HG03196 (cell line): ENCODE measurements around the gene CELF2.
A peak's percentile ranks its signal among the peaks of the same experiment; 100 is the strongest.

Experiments used
- ATAC-seq: cut with Tn5 transposase; IDR thresholded peaks from one replicate; pipeline ENCODE4 v1.9.1; 2021; ENCODE audit not compliant: unreplicated experiment

CELF2 gene

DNA sequence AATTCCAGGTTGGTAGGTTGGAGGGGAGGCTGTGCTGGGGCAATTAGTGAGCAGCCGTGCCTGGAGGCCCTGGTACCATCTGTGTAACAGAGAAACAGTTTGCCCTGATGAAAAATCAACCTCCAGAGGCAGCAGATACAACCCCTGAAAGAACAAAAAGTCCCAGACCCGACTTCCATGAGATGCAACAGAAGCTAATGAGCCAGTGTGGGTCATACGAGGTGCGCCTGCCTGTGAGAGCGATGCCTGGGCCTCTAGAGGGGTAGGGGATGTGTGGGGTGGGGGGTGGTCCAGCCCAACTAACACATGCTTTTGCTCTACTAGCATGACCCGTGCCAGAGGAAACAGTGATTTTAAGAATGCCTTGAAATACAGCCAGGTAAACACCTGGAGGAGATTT lies 39.3 kb downstream of the CELF2 start:
- no peak for ATAC-seq

DNA sequence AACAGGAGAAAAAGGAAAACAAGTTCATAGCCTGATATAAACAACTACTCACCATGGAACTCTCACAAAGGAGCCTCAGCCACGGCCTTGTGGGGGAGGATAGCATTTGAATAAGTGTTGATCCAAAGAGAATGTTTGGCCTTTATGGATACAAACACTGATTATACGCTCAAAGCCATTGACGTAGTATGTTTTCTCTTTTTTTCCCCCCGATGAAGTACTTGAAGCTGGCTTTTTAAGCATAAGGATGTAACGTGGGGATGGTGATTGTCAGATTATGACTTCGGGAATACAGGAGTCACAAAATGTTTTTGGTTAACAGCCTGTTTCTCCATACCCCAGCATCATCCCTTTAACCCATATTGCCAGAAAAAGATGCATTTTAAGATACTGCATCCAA lies 39.8 kb downstream of the CELF2 start:
- ATAC-seq: no peak

DNA sequence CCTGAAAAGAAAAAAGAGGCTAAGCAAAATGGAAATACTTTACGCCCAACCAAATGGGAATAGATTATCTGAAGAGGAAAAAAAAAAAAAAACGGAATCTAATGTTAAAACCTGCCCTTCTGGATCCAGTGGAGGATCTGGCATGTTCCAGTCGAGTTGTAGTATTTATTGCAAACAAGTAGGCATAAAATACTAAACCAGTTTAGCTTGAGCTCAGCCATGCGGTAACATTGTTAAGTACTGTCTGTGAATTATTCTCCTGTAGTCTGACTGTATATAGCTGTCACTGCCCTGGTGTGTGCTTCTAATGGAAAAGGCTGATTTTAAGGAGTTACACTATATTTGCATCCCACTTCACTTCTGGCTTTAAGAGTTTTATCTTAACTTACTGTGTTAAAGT lies 40.3 kb downstream of the CELF2 start:
- ATAC-seq: no peak

DNA sequence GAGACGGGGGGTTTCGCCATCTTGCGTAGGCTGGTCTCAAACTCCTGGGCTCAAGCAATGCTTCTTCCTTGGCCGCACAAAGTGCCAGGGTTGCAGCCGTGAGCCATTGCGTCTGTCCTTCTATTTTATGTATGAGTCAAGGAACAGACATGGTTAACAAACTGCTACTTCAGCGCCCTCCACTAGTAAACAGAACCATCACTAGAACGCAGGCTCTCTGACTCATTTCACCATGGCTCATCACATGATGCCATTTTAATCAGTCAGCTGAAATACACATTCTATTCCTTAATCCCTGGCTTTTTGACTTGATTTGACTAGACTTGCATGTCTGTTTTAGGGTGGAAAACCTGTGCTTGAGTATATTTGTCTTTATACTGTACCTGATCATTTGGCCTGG lies 41.3 kb downstream of the CELF2 start:
- ATAC-seq: no peak

GRCh38 chr10:11063856-11064255 lies 46.2 kb downstream of the CELF2 start:
- ATAC-seq: no peak

- no peak for ATAC-seq
These were observed 47.2 kb downstream of the CELF2 start for GRCh38 chr10:11064832-11065231.

DNA sequence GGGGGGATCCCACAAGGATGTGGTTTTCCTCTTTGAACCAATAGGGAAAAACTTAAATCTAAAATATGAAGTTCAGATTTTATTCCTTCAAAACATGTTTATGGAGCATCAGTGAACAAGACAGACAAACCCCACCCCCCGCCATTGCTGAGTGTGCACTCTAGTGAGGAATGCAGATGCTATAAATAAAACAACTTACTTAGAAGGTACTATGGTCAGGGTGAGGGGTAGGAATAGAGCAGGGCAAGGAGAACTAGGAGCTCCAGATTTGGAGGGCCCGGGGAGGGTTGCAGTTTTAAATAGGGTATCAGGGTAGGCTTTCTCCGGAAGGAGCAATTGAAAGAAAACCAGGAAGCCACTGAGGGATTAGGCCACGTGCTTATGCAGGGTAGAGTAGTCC lies 47.9 kb downstream of the CELF2 start:
- no peak for ATAC-seq

- ATAC-seq: no peak
These were observed 48.8 kb downstream of the CELF2 start for GRCh38 chr10:11066520-11066919.

- ATAC-seq: no peak
These were observed 51.4 kb downstream of the CELF2 start for GRCh38 chr10:11068861-11069633.

DNA sequence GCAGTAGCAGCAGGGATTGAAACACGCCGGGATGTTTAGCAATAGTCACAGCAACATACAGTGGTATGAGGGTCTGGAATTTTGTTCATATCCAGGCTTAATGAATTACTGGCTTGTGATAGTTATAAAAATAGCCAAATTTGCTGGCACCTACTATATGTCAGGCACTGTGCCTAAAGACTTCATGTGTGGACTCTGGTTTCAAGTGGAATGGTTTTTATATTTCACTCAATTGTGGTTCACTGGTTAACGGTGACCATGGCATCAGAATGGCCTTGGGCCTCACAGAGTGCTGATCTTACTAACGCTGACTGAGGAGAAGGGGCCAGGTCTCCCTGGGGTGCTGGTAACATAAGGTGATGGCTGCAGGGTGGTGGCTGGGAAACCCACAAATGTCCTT lies 55.7 kb downstream of the CELF2 start:
- ATAC-seq: no peak

DNA sequence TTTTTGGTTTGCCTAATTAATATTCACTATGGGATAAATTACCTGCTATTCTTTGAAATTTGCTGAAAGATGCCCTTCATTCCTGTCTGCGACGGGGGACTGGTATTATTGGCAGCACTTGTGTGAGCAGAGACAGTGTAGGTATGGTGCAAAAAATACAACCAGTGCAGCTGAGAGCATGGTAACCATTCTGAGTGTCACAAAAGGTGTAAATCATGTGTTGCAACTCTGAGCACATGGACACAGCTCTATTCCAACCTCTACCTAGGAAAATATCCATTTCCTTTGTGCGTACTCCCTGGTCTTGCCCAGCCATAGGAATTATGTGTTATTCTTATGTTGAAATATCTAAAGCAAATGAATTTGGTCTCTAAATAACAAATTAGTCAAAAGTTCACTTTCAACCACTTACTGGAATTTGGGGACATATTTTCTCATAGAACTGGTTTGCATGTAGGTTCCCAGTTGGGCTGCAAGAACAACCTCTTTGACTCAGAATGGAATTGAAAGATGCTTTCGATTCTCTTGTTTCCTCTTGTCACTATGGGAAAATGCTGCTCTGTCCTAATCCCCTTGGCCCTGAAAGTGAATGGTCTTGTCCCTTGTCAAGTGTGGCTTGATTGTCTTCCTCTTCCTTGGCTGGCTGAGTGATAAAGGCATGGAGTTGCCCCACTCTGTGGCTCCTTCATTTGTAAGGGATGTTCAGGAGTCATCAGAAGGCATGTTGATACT lies 57.0 kb downstream of the CELF2 start:
- peak; percentile 76 for ATAC-seq

DNA sequence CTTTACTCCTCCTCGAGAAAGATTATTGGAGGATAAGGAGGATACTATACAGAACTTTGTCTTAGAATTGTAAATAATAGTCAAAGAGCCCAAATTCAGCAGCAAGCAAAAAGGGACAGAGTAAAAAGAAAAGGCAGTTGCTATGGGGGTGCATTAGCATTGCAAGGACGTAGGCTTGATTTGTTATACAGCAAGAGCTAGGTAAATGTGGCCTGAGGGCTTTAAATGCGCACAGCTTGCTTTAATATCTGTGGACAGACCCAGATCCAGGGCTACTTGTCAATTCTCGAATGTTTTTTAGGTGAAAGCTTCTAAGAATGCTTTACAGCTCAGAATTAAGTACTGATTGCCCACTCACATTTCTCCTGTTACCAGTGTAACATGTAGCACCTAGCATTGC lies 58.5 kb downstream of the CELF2 start:
- no peak for ATAC-seq

- no peak for ATAC-seq
These were observed 62.9 kb downstream of the CELF2 start for GRCh38 chr10:11080564-11080984.

- no peak for ATAC-seq
These were observed 63.7 kb downstream of the CELF2 start for GRCh38 chr10:11081408-11081807.

- no peak for ATAC-seq
These were observed 64.9 kb downstream of the CELF2 start for GRCh38 chr10:11082526-11082925.

GRCh38 chr10:11083051-11083450 lies 65.4 kb downstream of the CELF2 start:
- ATAC-seq: no peak

DNA sequence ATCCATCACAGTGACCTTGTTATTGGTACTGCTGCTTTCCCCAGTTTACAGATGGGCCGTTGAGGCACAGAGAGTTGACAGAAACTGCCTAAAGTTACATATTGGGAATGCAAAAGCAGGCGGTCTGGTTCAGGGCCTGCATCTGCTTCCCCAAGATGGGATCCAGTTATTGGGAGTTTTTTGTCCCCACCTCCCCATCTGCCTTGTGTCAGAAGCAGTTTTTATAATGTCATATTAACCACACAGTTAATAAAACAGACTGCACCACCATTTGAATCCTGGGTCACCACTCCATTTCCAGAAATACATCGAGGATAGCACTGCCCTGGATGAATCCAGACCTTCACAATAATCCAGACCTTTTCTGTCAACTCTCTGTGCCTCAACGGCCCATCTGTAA lies 67.9 kb downstream of the CELF2 start:
- ATAC-seq: no peak

- ATAC-seq: no peak
These were observed 68.6 kb downstream of the CELF2 start for GRCh38 chr10:11086177-11086840.

- no peak for ATAC-seq
These were observed 69.7 kb downstream of the CELF2 start for GRCh38 chr10:11087372-11087771.

GRCh38 chr10:11088709-11089108 lies 71.0 kb downstream of the CELF2 start:
- no peak for ATAC-seq

DNA sequence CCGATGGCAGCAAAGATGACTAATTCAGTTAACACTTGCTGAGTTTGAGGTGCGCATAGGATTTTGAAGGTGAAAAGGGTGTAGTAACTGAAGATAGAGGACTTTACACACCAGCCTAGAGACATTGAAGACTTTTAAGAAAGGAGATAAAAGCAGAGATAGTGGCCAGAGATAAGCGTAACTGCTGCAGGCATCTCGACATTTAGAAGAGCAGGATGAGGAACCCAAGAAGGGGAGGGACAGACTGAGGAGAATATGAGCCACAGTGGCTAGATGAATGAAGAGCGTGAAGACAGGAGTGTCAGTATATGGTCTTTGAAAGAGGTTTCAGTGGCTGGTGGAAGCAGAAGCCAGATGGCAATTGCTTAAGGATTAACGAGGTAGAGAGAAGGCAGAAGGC lies 71.6 kb downstream of the CELF2 start:
- ATAC-seq: no peak

DNA sequence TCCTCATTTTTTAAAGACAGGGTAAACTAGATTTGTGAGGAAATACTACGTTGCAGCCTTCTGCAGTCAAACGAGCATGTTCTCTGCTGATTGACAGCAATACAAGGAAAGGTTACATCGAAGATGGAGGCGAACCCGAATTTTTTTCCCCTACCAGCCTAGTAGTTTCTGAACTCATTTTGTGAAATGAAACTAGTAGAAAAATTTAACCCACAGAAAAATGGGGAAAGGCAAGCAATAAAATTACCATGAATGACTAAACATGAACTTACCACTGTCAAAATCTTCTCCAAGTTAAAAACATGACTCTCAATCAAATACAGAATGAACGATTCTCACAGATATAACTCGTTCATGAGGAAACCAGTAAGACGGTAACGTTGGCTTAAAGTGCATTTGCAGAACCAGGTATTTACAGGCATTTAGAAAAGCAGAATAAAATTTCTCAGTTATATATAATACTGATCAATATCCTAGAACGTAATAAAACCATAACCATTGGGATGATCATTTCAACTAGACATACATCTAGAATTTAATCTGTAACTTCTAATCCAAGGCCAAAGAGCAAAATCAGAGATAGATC lies 73.9 kb downstream of the CELF2 start:
- ATAC-seq: no peak
